Stimulated activated naive CD4-positive, alpha-beta T cell treated with Interleukin-2 at 50 U/mL for 16 hours (primary cell): ENCODE results near the gene LGI4.

ENCODE experiments used
- DNase-seq: peaks from one replicate; lab custom pipeline; 2025; lab: John Stamatoyannopoulos, UW

The LGI4 gene

DNA sequence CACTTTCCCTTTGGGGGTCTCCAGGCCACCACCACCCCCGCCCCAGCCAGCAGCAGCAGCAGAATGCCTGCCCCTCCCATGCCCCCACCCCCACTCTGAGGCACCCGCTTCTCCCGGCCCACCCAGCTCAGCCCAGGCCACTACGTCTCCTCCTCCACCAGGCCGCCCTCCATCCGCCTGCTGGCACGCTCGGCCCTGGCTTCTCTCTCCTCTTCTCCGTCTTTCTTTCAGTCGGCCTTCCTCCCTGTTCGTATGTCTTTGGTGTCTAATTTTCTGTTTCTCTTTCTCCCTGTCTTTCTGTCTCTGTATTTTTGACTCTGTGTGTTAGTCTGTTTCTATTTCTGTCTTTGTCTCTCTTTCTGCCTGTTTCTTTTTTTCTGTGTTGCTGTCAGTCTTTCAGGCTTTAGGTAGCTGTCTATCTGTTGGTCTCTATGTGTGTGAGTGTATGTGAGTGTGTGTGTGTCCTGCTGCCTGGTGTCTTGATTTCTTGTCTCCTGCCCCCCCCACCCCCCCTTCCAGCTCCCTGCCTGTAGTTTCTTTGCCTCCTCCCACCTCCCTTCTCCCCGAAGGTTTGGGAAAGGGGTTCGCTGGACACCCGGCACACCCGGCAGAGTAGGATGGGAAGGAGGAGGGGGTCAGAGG is at the start of gene LGI4:
LGI4 (minus strand) TSS at position 459 of the 642 bp plus-strand sequence; CDS start at position 80, 379 bp downstream.
- no peak for DNase-seq

DNA sequence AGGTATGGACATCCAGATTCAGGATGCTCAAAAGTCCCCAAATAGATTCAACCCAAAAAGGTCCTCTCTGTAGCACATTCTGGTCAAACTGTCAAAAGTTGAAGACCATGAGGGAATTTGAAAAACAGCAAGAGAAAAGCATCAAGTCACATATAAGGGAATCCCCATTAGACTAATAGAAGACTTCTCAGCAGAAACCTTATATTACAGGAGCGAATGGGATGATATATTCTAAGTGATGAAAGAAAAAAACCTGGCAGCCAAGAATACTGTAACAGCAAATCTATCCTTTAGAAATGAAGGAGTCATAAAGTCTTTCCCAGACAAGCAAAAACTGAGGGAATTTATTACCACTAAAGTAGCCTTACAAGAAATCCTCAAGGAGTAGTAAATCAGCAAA is 49.4 kb upstream of the LGI4 start:
- DNase-seq: no peak

DNA sequence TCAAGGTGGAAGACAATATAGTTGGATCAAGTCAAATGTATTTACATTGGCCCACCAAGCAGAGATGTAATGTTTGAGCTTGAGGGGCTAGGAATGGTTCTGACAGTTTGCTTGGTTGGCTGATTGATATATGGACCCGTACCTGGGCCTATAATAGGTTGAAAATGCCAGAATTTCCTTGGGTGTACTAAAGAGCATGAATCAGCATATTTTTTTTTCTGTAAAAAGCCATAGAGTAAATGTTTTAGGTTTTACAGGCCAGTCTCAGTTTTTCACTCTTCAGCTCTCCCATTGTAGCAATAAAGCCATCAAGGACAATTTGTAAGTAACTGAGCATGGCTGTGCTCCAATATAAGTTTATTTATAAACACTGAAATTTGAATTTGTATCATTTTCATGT is 46.5 kb upstream of the LGI4 start:
- DNase-seq: no peak

DNA sequence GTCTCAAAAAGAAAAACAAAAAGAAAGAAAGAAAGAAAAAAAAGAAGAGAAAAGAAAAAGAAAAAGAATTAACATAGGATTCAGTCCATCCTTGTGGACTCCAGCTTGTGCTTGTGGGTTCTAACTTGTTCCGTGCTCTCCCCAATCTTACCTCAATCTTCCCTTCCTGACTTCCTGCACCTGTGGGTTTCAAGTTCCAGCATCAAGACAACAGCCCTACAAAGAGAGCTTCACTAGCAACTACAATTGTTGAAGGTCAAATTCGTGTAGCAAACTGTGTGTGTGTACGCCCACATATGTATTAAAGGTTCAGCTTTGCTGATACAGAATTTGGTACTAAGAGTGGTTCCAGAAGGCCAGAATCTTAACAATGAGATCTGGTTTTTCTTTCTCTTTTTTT is 45.0 kb upstream of the LGI4 start:
- no peak for DNase-seq

DNA sequence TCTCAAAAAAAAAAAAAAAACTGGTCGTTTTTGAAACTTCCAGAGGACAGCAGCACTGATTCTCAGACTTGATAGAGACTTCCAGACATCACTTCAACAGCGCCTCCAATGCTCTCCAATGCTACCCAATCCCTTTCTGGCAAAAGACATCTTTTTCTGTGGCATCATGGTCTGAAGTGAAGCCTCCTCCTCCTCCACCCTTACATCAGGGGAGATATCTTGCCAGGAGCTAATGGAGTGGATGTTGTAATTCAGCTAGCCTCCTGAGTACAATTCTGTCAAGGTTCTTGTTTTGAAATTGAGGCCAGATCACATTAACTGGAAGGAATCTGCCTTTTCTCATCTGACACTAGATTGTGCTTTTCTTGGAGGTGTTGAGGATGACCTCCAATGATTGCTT is 43.8 kb upstream of the LGI4 start:
- no peak for DNase-seq

DNA sequence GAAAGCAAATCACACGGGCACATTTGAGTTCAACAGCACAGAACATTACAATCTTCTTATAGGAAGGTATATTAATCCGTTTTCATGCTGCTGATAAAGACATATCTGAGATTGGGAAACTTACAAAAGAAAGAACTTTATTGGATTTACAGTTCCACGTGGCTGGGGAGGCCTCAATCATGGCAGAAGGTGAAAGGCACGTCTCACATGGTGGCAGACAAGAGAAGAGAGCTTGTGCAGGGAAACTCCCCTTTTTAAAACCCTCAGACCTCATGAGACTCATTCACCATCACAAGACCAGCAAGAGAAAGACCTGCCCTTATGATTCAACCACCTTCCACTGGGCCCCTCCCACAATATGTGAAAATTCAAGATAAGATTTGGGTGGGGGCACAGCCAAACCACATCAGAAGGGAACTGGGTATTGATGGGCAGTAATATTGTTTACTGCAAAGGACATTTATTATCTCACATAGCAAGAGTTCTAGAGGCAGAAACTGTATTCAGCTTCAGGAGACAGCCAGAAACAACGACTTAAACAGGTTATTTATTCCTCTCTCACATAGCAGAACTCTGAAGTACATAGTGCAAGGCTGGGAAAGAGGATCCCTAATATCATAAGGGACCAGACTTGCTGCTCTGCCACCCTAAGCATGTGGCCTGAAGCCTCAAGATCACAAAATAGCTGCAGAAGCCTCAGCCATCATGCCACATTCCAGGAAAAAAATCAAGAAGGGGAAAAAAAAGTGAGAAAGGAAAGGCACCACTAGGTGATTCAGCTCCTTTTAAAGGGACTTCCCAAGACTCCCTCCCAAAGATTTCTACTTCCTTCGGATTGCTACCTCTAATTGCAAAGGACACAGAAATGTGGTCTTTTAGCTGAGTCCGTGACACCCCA is 42.8 kb upstream of the LGI4 start:
- no peak for DNase-seq

DNA sequence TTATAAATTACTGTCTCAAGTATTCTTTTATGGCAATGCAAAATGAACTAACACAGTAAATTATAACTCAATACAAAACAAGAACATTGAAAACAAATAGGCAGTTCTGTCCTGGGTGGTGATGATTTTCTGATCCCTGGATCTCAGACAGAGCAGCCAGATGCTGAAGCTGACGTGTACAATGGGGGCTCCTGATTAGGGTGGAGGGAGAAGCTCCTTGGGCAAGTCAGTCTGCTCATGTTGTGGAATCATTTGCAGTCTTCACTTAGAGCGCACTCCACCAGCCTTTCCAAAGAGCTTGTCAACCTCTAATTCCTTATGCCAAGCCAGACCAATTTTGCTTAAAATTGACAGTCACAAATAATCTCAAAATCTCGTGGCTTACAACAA is 41.3 kb upstream of the LGI4 start:
- no peak for DNase-seq

DNA sequence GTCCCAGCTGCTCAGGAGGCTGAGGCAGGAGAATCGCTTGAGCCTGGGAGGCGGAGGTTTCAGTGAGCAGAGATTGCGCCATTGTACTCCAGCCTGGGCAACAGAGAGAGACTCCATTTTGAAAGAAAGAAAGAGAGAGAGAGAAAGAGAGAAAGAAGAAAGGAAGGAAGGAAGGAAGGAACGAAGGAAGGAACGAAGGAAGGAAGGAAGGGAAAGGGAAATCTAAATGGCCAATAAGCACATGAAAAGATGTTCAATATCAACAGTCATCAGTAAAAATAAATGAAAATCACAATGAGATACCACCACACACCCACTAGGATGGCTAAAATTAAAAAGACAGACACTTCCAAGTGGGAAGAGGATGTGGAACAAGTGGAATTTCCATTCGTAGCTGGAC is 39.4 kb upstream of the LGI4 start:
- no peak for DNase-seq

DNA sequence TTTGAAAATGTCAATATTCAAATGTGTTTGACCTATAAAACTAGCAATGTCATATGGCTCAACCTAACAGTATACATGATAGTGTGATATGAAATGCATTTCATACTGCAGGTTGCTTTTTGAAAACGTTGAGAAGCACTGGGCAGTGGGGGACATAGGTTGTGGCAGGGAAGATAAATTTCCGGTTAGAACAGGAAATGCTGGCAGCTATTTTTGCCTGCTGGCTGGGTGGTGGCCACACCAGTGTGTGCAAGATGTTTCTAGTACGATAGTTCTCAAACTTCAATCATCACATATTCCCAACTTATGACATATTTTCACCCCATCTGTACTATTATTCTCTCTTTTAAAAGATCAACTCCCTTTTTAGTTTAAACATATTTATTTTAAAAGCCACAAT is 36.9 kb upstream of the LGI4 start:
- DNase-seq: no peak

DNA sequence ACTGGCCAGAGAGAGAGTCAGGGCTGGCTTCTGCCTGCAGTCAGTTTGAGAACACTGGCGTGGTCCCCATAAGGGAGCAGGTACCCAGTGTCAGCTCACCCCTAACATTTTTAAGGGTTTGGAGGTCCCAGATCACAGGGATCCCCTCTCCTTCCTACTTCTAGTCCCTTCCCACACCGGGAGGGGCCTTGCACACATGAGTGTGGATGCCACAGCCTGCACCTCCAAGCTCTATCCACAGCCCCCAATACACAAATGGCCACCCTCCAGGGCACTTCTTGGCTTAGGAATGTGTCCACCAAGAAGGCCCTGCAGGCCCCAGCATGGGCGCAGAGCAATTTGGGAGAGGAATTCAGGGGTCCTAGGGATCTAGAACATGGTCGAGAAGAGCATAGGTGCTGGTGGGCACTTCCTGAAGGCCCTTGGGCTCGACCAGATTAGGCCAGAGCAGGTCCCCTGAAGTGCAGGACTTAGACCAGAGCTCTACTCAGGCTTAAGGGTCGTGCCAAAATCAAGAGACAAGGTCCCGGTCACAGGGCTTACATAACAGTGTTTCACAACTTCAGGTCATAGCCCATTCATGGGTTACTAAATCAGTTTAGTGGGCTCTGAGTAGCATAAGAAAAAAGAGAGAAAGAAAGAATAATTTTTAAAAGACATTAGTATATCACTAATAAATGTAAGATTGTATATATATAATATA is 35.7 kb upstream of the LGI4 start:
- DNase-seq: no peak

DNA sequence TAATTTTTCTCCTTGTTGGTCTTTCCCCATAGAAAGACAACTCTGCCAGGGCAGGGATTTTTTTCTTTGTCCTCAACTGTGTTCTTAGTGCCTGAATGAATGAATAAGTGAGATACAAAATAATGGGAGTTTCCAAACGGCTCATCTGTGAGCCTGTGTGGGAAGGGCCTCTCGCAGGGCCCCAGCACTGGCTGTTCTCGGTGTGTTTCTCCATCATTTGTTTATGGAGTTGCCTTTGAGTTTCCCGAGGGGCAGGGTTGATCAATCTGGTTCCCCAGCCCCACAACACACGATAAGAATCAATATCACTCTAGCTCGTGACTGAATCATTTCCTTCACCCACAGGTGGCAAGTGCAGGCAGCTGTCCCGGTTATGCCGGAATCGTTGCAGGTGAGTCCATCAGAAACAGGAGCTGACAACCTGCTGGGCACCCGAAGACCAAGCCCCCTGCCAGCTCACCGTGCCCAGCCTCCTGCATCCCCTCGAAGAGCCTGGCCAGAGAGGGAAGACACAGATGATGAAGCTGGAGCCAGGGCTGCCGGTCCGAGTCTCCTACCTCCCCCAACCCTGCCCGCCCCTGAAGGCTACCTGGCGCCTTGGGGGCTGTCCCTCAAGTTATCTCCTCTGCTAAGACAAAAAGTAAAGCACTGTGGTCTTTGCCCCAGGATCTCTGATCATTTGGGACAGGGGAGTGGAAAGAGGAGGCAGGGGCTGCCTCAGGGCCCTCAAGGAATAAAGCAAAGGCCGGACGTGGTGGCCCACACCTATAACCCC is 34.5 kb upstream of the LGI4 start:
- DNase-seq: peak; percentile 31

DNA sequence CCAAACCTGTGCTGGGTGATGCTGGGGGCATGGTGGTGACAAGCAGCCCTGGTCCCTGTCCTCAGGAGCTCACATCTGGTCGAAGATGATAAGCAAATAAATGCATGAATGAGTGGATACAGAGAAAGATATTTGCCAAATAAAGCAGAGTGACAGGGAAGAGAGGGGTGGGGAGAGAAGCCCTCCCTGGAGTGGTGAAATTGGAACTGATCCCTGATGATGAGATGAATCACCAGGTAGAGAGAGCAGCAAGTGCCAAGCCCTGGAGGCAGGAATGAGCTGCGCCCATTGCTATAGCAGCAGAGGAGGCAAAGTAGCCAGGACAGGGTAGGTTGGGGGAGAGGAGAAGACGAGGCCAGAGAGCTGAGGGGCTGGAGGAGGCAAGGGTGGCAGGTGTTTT is 33.3 kb upstream of the LGI4 start:
- no peak for DNase-seq

DNA sequence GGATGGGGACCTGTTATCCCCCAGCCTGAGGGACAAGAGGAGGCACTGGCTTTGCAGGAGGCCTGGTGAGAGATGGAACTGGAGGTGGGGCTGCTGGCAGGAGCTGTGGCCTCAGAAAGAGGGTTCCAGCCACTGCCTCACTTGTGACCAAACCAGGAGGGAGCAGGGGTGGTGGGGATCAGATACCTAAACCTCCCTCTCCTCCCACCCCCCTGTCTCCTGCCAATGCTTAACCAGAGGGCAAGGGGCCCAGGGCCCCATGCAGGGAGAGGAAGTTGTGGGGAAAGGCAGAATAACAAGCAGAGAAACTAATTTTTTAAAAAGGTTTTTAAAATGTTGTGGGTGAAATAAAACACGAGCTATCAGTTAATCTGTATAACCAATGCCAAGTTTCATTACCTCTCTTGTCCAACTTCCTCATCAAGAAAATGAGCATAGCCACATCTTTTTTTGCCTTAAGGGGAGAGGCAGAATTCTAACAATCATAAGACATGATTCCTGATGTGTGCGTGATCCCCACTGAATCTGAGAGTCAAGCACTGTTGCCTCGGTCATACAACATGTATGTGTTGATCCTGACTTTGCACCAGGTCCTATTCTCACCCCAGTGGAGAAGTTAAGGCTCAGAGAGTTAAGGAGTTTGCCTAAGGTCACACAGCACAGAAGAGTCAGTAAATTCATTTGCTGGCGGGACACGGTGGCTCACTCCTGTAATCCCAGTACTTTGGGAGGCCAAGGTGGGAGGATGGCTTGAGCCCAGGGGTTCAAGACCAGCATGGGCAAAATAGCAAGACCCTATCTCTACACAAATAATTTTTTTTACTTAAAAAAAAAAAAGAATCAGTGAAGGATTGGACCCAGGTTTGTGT is 32.6 kb upstream of the LGI4 start:
- DNase-seq: no peak

DNA sequence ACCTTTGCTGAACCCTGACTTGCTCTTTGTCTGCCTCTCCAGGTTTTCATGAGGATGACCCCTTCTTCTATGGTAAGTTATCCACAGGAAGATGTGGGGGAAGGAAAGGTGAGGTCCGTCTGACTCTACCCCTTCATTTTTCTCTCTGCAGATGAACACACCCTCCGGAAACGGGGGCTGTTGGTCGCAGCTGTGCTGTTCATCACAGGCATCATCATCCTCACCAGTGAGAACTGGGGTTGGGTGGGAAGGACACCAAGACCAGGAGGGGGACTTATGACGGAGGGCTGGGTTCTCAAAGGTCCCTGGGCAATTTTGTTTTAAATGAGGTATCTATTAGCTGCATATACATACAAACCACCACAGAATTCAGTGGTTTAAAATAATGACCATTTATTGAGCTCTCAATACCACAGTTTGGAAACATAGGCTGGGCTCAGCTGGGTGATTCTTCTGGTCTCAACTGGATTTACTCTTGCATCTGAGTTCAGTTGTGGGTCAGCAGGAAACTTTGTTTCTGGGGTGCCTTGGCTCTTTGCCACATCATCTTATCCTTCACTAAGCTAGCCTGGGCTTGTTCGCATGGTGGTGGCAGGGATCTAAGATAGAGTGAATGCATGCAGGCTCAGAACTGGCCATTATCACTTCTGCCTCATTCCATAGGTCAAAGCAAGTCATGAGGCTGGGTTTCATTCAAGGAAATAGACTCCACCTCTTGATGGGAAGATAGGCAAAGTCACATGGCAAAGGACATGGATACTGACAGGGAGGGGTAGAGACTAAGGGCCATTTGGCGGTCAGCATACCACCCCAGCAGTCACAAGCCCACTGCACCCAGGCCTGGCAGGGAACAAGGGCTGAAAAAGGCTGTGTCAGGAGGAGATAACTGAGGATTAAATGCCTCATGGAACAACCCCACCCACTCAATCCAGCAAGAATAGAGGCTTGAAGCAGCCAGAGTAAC is 31.5 kb upstream of the LGI4 start:
- DNase-seq: no peak

DNA sequence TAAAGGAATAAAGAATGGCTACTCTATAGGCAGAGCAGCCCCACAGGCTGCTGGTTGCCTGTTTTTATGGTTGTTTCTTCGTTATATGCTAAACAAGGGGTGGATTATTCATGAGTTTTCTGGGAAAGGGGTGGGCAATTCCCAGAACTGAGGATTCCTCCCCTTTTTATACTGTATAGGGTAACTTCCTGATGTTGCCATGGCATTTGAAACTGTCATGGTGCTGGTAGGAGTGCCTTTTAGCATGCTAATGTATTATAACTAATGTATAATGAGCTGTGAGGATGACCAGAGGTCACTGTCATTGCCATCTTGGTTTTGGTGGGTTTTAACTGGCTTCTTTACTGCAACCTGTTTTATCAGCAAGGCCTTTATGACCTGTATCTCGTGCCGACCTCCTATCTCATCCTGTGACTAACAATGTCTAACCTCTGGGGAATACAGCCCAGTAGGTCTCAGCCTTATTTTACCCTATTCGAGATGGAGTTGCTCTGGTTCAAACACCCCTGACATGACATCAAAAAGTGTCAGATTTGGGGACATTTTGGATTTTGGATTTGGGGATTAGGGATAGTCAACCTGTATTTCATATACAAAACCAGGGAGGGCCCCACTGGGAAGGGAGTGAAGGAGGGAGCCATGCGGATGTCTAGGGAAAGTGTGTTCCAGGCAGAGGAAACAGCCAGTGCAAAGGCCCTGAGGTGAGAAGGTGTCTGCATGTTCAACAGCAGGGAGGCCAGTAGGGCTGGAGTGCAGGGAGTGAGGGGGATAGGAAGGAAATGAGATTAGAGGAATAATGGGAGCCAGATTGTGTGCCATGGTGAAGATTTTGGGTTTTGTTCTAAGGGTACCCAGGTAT is 30.6 kb upstream of the LGI4 start:
- no peak for DNase-seq

DNA sequence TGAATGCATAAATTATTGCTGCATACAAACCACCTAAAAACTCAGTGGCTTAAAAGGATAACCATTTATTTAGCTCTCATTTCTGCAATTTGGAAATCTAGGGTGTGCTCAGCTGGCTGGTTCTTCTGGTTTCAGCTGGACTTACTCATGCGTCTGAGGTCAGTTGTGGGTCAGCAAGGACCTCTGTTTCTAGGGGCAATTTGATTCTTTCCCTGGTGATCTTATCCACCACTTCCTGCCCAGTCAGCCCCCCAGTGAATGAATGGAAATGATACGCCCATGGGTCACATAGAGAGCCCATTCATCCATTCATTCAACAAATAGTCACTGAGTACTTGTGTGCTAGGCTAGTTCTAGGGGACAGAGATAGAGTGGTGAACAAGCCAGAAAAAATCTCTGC is 29.6 kb upstream of the LGI4 start:
- no peak for DNase-seq

DNA sequence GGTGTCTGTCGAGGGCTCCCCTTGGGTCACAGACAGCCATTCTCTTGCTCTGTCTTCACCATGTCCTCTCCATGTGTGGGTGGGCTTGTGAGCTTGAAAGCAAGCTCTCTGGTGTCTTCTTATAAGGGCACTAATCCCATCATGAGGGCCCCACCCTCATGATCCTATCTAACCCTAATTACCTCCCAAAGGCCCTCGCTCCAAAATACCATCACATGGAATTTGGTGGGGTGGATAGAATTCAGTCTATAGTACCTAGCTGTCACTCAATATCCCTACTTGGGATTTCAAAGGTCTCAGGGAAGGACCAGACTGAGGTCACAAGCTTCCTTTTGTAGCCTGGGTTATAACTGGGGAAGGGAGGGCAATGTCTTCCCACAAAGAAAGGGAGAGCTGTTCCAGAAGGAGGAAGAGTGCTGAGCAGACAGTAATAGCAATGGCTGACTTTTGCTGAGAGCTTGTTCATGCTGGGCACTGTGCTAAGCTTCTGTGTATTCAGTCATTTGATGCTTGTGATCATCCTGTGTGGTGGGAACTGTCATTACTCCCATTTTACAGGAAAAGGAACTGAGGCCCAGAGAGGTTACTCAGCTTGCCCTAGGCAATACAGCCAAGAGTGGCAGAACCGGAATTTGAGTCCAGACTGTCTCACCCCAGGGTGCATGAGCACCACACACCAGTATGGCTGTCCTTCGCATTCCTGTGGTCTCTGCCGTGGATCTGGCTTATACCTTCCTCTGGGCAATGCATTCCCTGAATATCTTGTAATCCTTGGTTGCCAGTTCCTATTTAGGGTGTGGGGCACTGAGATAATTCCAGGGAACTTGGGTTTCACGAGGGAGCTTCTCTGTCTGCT is 27.8 kb upstream of the LGI4 start:
- no peak for DNase-seq

DNA sequence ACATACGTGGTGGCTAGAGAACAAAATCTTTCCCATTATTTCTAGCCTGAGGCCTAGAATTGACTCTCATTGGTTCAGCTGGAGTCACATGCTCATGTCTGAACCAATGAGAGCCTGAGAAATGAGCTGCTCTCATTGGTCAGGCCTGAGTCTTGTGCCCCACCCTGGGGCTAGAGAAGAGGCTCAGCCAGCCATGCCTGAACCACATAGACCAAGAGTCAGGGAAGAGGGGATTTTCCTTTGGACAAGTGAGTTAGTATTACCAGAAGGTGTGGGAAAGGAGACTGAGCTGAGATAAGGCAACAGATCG is 26.5 kb upstream of the LGI4 start:
- no peak for DNase-seq
